ENCODE data around the gene RPL15. TPM values are rescaled to one million over a fixed set of nuclear protein-coding genes. Genes with fewer than 3 reads are reported as not detected.
A peak's percentile ranks its signal among the peaks of the same experiment; 100 is the strongest.

Gene RPL15
- total and polyA plus RNA-seq, 2 of the 13 experiments (the other 11 are each of a cell fraction or from before 2014, with no cell fraction given), result 1,297 to 3,693 TPM

DNA sequence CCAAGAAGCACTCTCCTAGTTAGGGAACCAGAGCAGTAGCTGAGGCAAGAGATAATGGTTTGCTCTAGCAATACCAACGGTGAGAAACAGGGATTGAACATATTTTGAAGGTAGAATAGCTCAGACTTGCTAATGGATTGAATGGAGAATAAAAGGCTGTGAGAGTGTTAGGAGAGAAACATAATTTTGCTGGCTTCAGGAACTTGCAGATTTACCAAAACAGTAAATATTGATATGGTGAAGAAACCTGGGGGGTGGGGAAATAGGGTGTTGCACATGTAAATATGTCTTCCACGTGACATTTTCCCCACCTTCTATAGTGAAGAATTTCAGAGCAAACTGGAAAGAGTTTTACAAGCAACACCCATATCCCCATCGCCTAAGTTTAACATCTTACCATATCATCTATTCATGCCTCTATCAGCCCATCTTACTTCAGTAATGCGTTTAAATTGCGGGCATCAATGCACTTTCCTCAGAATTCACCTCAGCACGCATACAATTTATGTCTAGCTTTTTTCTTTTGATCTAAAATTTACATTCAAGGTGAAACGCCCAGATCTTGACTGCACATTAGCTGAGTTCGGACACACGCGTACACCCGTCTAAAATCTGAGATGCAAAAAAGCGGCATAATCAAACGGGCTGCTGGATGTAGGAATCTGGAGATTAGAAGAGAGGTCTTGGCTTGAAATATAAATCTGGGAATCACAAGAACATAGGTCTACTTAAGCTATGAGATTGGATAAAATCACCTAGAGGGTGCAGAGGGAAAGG lies 27.3 kb downstream of the RPL15 start:
- Histone ChIP-seq H3K4me3 (replicated peaks in 1 of 3; ENCODE audit: insufficient read depth in 1 of 3, low read depth in 2 of 3, low read length in 3 of 3) (peak overlapping the region; percentile 66 to 90 (median 67)), H3K9me3 (ENCODE audit: low read length) (no peaks in the 10 kb centered on the region), H4K20me1 (ENCODE audit: insufficient read depth, low read length) (peaks cover 9% of the 10 kb centered on the region; the same call in 1 of the 2 replicates), H3K27me3 (ENCODE audit: control insufficient read depth in 1 of 2, insufficient read depth in 2 of 2, low read length in 2 of 2) (peaks cover 0 to 9% of the 10 kb centered on the region in 2 experiments; a peak in 1 of 5 replicates), H3K79me2 (ENCODE audit: insufficient read depth, low read length) (peaks cover 30% of the 10 kb centered on the region), H3K27ac (ENCODE audit: extremely low read length, insufficient read depth, low read length) (no peak overlapping the region), H2AFZ (ENCODE audit: low read length) (peak overlapping the region; percentile 10), H3K9ac (ENCODE audit: insufficient read depth, low read depth, low read length) (peak overlapping the region; percentile 78; the same call in 1 of the 2 replicates), H3K4me1 (ENCODE audit: insufficient read depth, low read length) (peaks cover 41% of the 10 kb centered on the region), H3K4me2 (ENCODE audit: low read depth, low read length) (peak overlapping the region; percentile 96), H3K36me3 (replicated peaks in 1 of 2; ENCODE audit: control insufficient read depth in 1 of 2, insufficient read depth in 2 of 2, low read length in 2 of 2) (no peaks in the 10 kb centered on the region)
- in situ Hi-C loops (cut with HindIII; ENCODE audit: extremely low pct_ligation_motif_present, low pct_unique_long_range_greater_than_20kb), result no loop called here
- BruUV-seq (replicated peaks), result TSS peak; percentile 77
- ChIA-PET CTCF (ENCODE audit: low intra/inter-chr PET ratio, low total read pairs) (no interaction called here), POLR2A (interaction anchor here (0.8 to 1.8 kb wide), 2 partner anchors 27 to 155 kb away, joined by 3 to 13 read pairs; partner anchors contain the start of genes NKIRAS1 and RPL15)
- WGBS (ENCODE audit: low lambda C conversion rate), result 5% methylated on average over 13 of the region's 13 CpGs
- TF ChIP-seq, protein P1, sequence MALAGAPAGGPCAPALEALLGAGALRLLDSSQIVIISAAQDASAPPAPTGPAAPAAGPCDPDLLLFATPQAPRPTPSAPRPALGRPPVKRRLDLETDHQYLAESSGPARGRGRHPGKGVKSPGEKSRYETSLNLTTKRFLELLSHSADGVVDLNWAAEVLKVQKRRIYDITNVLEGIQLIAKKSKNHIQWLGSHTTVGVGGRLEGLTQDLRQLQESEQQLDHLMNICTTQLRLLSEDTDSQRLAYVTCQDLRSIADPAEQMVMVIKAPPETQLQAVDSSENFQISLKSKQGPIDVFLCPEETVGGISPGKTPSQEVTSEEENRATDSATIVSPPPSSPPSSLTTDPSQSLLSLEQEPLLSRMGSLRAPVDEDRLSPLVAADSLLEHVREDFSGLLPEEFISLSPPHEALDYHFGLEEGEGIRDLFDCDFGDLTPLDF (CRISPR knock-in tag; IDR thresholded peaks at IDR 0.05), result no peak
- TF ChIP-seq PAX8 (CRISPR knock-in tag; IDR thresholded peaks at IDR 0.05; ENCODE audit: borderline replicate concordance) (no peak), ZNF562 (CRISPR knock-in tag; IDR thresholded peaks at IDR 0.05; ENCODE audit: borderline replicate concordance) (no peak), KLF9 (CRISPR knock-in tag; IDR thresholded peaks at IDR 0.05; ENCODE audit: low read depth) (no peak), ZNF775 (CRISPR knock-in tag; IDR thresholded peaks at IDR 0.05; ENCODE audit: borderline replicate concordance) (no peak), KDM5B (CRISPR knock-in tag; IDR thresholded peaks at IDR 0.05; ENCODE audit: borderline replicate concordance) (no peak), PRMT3 (CRISPR knock-in tag; IDR thresholded peaks at IDR 0.05; ENCODE audit: borderline replicate concordance, low read depth) (no peak)
- TF ChIP-seq, protein P2, sequence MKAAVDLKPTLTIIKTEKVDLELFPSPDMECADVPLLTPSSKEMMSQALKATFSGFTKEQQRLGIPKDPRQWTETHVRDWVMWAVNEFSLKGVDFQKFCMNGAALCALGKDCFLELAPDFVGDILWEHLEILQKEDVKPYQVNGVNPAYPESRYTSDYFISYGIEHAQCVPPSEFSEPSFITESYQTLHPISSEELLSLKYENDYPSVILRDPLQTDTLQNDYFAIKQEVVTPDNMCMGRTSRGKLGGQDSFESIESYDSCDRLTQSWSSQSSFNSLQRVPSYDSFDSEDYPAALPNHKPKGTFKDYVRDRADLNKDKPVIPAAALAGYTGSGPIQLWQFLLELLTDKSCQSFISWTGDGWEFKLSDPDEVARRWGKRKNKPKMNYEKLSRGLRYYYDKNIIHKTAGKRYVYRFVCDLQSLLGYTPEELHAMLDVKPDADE (CRISPR knock-in tag; IDR thresholded peaks at IDR 0.05), result no peak
- FAIRE-seq (no peak), DNase-seq (ENCODE audit: low spot score) (no peak), ATAC-seq (no peak)
- intact Hi-C loops (cut with micrococcal nuclease; ENCODE audit: unreplicated experiment), result no loop called here
